Measurements from ENCODE around the gene PRKACB. TPM values are rescaled to one million over a fixed set of nuclear protein-coding genes. Genes with fewer than 3 reads are reported as not detected.

PRKACB gene
- total RNA-seq, 1 donor from 2014 or later, result 31.9 TPM

GRCh38 chr1:84107955-84108354 lies 36.1 kb upstream of the PRKACB start:
- no peak for DNase-seq
- H3K36me3 ChIP-seq, result no peaks in the 10 kb centered on the region
- intact Hi-C loops (cut with DNase I), result no loop called here

GRCh38 chr1:84108900-84109578 lies 35.0 kb upstream of the PRKACB start:
- Histone ChIP-seq H3K27me3 (no peaks in the 10 kb centered on the region), H3K36me3 (no peaks in the 10 kb centered on the region), H3K27ac (no peak overlapping the region), H3K9me3 (no peaks in the 10 kb centered on the region), H3K4me3 (no peak overlapping the region), H3K4me1 (no peaks in the 10 kb centered on the region)
- no peak for DNase-seq
- no peak for TF ChIP-seq CTCF (IDR thresholded peaks at IDR 0.05)
- no peak for ATAC-seq
- intact Hi-C loops (cut with DNase I), result no loop called here

More at GRCh38 chr1:84107955-84108354, 36.1 kb upstream of the PRKACB start:
- no peak for TF ChIP-seq CTCF (IDR thresholded peaks at IDR 0.05)
- H3K4me3 ChIP-seq, result no peak overlapping the region
- H3K4me1 ChIP-seq, result no peaks in the 10 kb centered on the region
- H3K9me3 ChIP-seq, result no peaks in the 10 kb centered on the region
- H3K27me3 ChIP-seq, result no peaks in the 10 kb centered on the region
- no peak overlapping the region for H3K27ac ChIP-seq
- ATAC-seq, result no peak

- TF ChIP-seq CTCF (IDR thresholded peaks at IDR 0.05), result no peak
- Histone ChIP-seq H3K9me3 (no peaks in the 10 kb centered on the region), H3K36me3 (no peaks in the 10 kb centered on the region), H3K27ac (no peak overlapping the region), H3K27me3 (no peaks in the 10 kb centered on the region), H3K4me1 (no peaks in the 10 kb centered on the region), H3K4me3 (no peak overlapping the region)
- DNase-seq (no peak), ATAC-seq (no peak)
- intact Hi-C loops (cut with DNase I), result no loop called here
Measured at GRCh38 chr1:84110629-84111028, 33.4 kb upstream of the PRKACB start.

- no peak for TF ChIP-seq CTCF (IDR thresholded peaks at IDR 0.05)
- intact Hi-C loops (cut with DNase I), result no loop called here
- Histone ChIP-seq H3K36me3 (no peaks in the 10 kb centered on the region), H3K27me3 (no peaks in the 10 kb centered on the region), H3K4me3 (no peak overlapping the region), H3K27ac (no peak overlapping the region), H3K9me3 (no peaks in the 10 kb centered on the region), H3K4me1 (no peaks in the 10 kb centered on the region)
- ATAC-seq, result no peak
- DNase-seq, result no peak
Measured at GRCh38 chr1:84116558-84116957, 27.5 kb upstream of the PRKACB start.

- Histone ChIP-seq H3K4me3 (no peak overlapping the region), H3K27ac (no peak overlapping the region), H3K36me3 (no peaks in the 10 kb centered on the region), H3K4me1 (no peaks in the 10 kb centered on the region), H3K9me3 (no peaks in the 10 kb centered on the region), H3K27me3 (no peaks in the 10 kb centered on the region)
- DNase-seq (no peak), ATAC-seq (no peak)
- no peak for TF ChIP-seq CTCF (IDR thresholded peaks at IDR 0.05)
- intact Hi-C loops (cut with DNase I), result no loop called here
Measured at GRCh38 chr1:84117868-84118267, 26.2 kb upstream of the PRKACB start.

- H3K36me3 ChIP-seq, result no peaks in the 10 kb centered on the region
- H3K27me3 ChIP-seq, result no peaks in the 10 kb centered on the region
- no peaks in the 10 kb centered on the region for H3K9me3 ChIP-seq
- no peak overlapping the region for H3K4me3 ChIP-seq
- ATAC-seq, result no peak
- H3K4me1 ChIP-seq, result no peaks in the 10 kb centered on the region
- no peak for TF ChIP-seq CTCF (IDR thresholded peaks at IDR 0.05)
- intact Hi-C loops (cut with DNase I), result no loop called here
- no peak overlapping the region for H3K27ac ChIP-seq
- no peak for DNase-seq
Measured at GRCh38 chr1:84121360-84121759, 22.7 kb upstream of the PRKACB start.

Measured in upper lobe of right lung (tissue), 1 donor.